HG03439 (cell line): ENCODE results near the gene KCTD13.
"Not testable (repeated sequence)": the region's sequence is repeated elsewhere in the genome, so short reads cannot be mapped to it uniquely, and the experiment has no call there.

Source experiments
- ATAC-seq: cut with Tn5 transposase; IDR thresholded peaks from one replicate; pipeline ENCODE4 v1.9.1; 2021; ENCODE audit warnings: mild to moderate bottlenecking, moderate library complexity; ENCODE audit not compliant: unreplicated experiment

Gene KCTD13

DNA sequence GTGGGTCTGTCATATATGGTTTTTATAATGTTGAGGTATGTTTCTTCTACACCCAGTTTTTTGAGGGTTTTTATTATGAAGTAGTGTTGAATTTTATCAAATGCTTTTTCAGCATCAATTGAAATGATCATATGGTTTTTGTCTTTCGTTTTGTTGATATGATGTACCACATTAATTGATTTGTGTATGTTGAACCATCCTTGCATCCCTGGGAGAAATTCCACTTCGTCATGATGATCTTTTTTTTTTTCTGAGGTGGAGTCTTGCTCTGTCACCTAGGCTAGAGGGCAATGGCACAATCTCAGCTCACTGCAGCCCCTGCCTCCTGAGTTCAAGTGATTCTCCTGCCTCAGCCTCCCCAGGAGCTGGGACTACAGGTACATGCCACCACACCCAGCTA is 21.9 kb upstream of the KCTD13 start:
- ATAC-seq = no peak

GRCh38 chr16:29943846-29944799 is 18.1 kb upstream of the KCTD13 start:
- no peak for ATAC-seq

- ATAC-seq = no peak
Observed at GRCh38 chr16:29940656-29941055, 14.6 kb upstream of the KCTD13 start.

DNA sequence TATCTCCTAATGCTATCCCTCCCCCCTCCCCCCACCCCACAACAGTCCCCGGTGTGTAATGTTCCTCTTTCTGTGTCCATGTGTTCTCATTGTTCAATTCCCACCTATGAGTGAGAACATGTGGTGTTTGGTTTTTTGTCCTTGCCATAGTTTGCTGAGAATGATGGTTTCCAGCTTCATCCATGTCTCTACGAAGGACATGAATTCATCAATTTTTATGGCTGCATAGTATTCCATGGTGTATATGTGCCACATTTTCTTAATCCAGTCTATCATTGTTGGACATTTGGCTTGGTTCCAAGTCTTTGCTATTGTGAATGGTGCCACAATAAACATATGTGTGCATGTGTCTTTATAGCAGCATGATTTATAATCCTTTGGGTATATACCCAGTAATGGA is 5.7 kb upstream of the KCTD13 start:
- ATAC-seq = not testable (repeated sequence)

GRCh38 chr16:29927070-29927905 is 1.3 kb upstream of the KCTD13 start:
- ATAC-seq = no peak

GRCh38 chr16:29926711-29927052 is 656 bp upstream of the KCTD13 start:
- ATAC-seq = peak; percentile 13

DNA sequence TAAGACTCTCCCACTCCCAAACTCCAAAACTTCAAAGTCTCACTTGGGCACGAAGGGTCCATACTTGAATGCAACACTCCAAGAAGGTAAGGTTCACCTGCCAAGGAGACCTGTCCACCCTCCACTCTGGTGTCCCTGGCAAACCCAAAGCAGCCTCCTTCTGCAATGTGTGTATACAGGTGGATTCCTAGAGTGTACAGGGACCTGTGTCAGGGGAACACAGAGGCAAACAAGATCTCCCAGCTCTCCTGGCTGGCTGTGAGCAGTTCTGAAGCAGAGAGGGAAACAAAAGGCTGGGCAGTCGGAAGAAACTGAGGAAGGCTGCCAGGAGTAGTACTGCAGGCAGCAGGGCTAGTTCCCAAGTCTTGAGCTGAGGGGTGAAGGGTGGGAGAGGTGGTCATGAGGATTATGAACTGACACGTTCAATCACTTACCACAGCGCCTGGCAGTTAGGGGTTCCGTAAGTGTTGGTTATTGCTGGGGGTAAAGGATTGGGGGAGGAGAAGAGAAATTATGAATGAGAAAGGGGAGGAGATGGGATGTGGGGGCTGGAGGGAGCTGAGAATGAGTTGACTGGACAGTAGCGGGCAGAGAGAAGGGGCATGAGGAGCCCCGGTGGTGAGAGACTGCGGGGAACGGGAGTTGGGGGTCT is 795 bp downstream of the KCTD13 start:
- no peak for ATAC-seq

- ATAC-seq = no peak
Observed at GRCh38 chr16:29922986-29923501, 3.0 kb downstream of the KCTD13 start.

DNA sequence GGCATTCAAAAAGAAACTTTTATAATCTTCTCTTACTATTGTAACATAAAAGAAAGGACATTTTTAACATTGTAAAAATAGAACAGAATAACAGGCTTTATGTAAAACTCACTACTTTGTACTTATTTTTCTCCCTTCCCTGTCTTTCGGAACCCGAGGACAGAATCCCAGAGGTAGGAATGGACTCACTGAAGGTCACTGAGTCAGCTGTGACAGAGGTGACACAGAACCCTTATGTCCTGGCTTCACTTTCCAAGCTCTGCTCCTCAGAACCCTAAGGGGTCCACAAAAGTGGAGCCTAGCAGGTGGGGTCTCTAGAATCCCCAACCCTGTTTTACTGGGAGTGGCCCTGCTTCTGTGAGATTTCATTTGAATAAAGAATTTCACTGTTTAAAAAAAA is 3.7 kb downstream of the KCTD13 start:
- no peak for ATAC-seq

DNA sequence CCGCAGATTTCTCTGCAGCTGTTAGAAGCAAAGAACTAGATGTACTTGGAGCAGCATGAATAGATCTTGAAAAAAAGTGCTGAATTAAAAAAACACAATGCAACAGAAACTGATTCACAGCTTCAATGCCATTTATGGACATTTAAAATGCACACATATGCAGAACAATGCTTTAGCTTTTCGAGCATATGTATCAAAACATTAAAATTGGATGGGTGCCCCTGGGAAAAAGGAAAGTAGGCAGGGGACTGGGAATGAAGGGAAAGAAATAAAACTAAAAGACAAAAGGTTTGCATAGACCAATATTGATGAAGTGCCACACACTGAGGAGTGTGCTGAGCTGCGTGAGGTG is 5.0 kb downstream of the KCTD13 start:
- no peak for ATAC-seq

- ATAC-seq = no peak
Observed at GRCh38 chr16:29920288-29921033, 5.6 kb downstream of the KCTD13 start.

GRCh38 chr16:29916979-29917378 is 9.0 kb downstream of the KCTD13 start:
- ATAC-seq = no peak

GRCh38 chr16:29915590-29916247 is 10.3 kb downstream of the KCTD13 start:
- no peak for ATAC-seq

DNA sequence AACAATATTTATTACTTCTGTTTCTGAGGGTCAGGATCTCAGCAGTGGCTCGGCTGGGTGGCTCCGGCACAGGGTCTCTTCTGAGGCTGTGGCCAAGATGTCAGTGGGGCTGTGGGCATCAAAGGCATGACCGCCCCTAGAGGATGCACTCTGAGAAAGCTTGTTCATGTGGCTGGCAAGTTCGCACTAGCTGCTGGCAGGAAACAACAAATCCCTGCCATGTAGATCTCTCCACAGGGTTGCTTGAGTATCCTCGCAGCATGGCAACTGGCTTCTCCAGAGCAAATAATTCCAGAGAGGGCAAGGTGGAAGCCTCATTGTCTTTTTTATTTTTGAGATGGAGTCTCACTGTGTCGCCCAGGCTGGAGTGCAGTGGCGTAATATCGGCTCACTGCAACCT is 12.5 kb downstream of the KCTD13 start:
- ATAC-seq = no peak

DNA sequence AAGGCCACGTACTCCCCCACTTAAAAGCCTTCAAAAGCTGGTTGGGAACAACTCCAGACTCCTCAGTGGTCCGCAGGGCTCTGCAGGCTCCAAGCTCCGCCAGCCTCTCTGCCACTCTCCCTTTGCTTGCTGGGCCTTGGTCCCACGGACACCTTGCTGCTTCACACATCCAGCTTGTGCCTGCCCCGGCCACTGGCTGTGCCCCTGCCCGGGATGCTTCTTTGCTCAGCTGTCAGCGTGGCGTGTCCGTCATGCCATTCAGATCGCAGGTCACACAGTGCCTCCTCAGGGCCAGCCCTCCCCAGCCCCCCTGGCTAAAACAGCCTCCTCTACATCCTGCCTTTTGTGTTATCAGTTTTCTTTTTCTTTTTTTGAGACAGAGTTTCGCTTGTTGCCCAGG is 13.9 kb downstream of the KCTD13 start:
- ATAC-seq = no peak

GRCh38 chr16:29911676-29912010 is 14.4 kb downstream of the KCTD13 start:
- no peak for ATAC-seq

- ATAC-seq = no peak
Observed at GRCh38 chr16:29910819-29911675, 15.0 kb downstream of the KCTD13 start.

- ATAC-seq = not testable (repeated sequence)
Observed at GRCh38 chr16:29909851-29910250, 16.2 kb downstream of the KCTD13 start.

DNA sequence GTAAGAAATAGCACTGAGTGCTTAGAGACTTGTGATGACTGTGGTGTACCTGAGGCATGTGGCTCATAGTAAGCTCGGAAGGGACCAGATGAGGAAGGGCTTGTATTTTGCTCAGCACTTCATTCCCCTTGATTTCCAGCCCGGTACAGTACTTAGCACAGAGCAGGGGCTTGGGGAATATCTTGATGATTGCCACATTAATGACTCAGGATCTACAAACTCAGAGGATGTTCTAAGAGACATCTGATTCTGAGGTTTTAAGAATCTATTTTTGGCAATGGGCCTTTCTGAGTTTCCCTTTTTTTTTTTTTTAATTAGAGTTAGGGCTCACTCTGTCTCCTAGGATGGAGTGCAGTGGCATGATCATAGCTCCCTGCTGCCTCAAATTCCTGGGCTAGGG is 16.6 kb downstream of the KCTD13 start:
- ATAC-seq = no peak
